Uterus (tissue), 2 donors: ENCODE data around the gene ADAMTSL2.

Experiments used
- POLR2A ChIP-seq, 2 donors: fragments of 450-650 bp; IDR thresholded peaks; one replicate each; pipeline ENCODE4 v1.6.1; 2016; ENCODE audit warnings: antibody characterized with exemption in 2 of 2, mild to moderate bottlenecking in 1 of 2, moderate library complexity in 1 of 2
- TF ChIP-seq, protein P1 (sequence below), 4 experiments: fragments of 200-600 bp in 2 of 4; fragments of 450-650 bp in 2 of 4; sonication (generic) in 2 of 4; IDR thresholded peaks; one replicate each; pipeline ENCODE4 v1.5.1; 2016 to 2019; ENCODE audit warnings: antibody characterized with exemption in 4 of 4, mild to moderate bottlenecking in 2 of 4, moderate library complexity in 1 of 4

DNA sequence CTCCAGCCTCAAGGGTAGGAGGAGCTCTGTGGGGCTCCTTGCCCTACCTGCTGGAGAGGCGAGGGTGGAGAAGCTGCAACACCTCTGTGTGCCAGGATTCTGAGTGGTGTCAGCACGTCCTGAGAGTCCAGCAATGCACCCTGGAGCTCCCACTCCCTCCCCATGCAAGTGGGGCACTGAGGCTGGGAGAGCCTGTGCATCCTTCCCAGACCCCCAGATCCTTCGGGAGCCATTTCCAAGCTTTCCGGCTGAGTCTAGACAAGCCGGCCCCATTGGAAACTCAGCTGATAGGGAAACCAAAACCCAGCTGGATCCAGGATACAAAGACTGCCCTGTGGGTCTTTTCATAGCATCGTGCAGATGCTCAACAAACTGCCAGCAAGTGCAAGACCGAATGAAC, 72.9 kb downstream of the ADAMTSL2 start:
- TF ChIP-seq, protein P1, sequence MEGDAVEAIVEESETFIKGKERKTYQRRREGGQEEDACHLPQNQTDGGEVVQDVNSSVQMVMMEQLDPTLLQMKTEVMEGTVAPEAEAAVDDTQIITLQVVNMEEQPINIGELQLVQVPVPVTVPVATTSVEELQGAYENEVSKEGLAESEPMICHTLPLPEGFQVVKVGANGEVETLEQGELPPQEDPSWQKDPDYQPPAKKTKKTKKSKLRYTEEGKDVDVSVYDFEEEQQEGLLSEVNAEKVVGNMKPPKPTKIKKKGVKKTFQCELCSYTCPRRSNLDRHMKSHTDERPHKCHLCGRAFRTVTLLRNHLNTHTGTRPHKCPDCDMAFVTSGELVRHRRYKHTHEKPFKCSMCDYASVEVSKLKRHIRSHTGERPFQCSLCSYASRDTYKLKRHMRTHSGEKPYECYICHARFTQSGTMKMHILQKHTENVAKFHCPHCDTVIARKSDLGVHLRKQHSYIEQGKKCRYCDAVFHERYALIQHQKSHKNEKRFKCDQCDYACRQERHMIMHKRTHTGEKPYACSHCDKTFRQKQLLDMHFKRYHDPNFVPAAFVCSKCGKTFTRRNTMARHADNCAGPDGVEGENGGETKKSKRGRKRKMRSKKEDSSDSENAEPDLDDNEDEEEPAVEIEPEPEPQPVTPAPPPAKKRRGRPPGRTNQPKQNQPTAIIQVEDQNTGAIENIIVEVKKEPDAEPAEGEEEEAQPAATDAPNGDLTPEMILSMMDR (IDR thresholded peaks at IDR 0.05) = no peak
- TF ChIP-seq POLR2A (IDR thresholded peaks at IDR 0.05) = no peak
